B cell (primary cell): ENCODE measurements around the gene GALNT11. TPM values are rescaled to one million over a fixed set of nuclear protein-coding genes. Genes with fewer than 3 reads are reported as not detected.

Source experiments
- ATAC-seq: fragments of 200-7000 bp; cut with Tn5 transposase; one replicate; pipeline ENCODE4 v1.10.0; 2021; ENCODE audit warnings: low read depth, mild to moderate bottlenecking, moderate number of reproducible peaks, moderate library complexity
- CTCF ChIA-PET: fragments of 350-600 bp; sonication (Branson Sonifier 250); formaldehyde crosslinking; loops from one replicate; lab custom pipeline; 2021; ENCODE audit warnings: antibody characterized with exemption, inconsistent platforms; lab: Charles Lee
- POLR2A ChIA-PET: fragments of 350-600 bp; sonication (Branson Sonifier 250); formaldehyde crosslinking; loops from one replicate; lab custom pipeline; 2021; ENCODE audit warnings: antibody characterized with exemption; lab: Charles Lee
- DNase-seq: peaks from one replicate; pipeline ENCODE4 v3.0.0; 2013
- H2AFZ ChIP-seq: 2 replicates; pipeline ENCODE4 v1.6.1; 2012; ENCODE audit warnings: mild to moderate bottlenecking, low read depth, low read length; ENCODE audit not compliant: insufficient read depth, poor library complexity, severe bottlenecking
- H3K27ac ChIP-seq, 2 donors: 1 replicate in 1 of 2; 2 replicates in 1 of 2; pipeline ENCODE4 v1.5.1; 2012 to 2013; ENCODE audit warnings: low read length in 2 of 2, mild to moderate bottlenecking in 2 of 2, moderate library complexity in 1 of 2
- H3K27me3 ChIP-seq, 4 experiments: fragments of 200-600 bp in 1 of 4; sonication (generic) in 1 of 4; replicated peaks in 1 of 4; 1 replicate in 2 of 4; 2 replicates in 2 of 4; pipeline versions ENCODE4 v1.6.1 to v1.7.0; 2013 to 2016; ENCODE audit warnings: low read length in 3 of 4, mild to moderate bottlenecking in 2 of 4, mixed read lengths in 1 of 4, moderate library complexity in 1 of 4; ENCODE audit not compliant: insufficient read depth in 4 of 4, control insufficient read depth in 3 of 4; ENCODE audit errors: control extremely low read depth in 1 of 4
- H3K36me3 ChIP-seq, 2 experiments: replicated peaks in 1 of 2; 1 replicate in 1 of 2; 2 replicates in 1 of 2; pipeline versions ENCODE4 v1.6.1 to v1.7.1; 2013; ENCODE audit warnings: low read length in 1 of 2; ENCODE audit not compliant: insufficient read depth in 2 of 2, control insufficient read depth in 1 of 2; ENCODE audit errors: control extremely low read depth in 1 of 2, extremely low read depth in 1 of 2
- H3K4me1 ChIP-seq, 2 donors: fragments of 200-600 bp in 1 of 2; sonication (generic) in 1 of 2; 1 replicate in 1 of 2; 2 replicates in 1 of 2; pipeline versions ENCODE4 v1.5.1 to v1.6.1; 2013 to 2017; ENCODE audit warnings: low read length in 2 of 2; ENCODE audit not compliant: control insufficient read depth in 2 of 2, insufficient read depth in 2 of 2
- H3K4me2 ChIP-seq: replicated peaks from 2 replicates; pipeline ENCODE3; 2012; ENCODE audit warnings: mild to moderate bottlenecking, low read depth, low read length; ENCODE audit not compliant: poor library complexity, severe bottlenecking
- H3K4me3 ChIP-seq, 5 experiments: fragments of 200-600 bp in 1 of 5; sonication (generic) in 1 of 5; 1 replicate in 3 of 5; 2 replicates in 2 of 5; pipeline versions ENCODE4 v1.5.1 to v1.7.0; 2011 to 2016; ENCODE audit warnings: low read length in 4 of 5, mild to moderate bottlenecking in 4 of 5, low read depth in 2 of 5, control low read depth in 1 of 5, moderate library complexity in 1 of 5; ENCODE audit not compliant: insufficient read depth in 1 of 5; ENCODE audit errors: control extremely low read depth in 1 of 5, extremely low read depth in 1 of 5
- H3K79me2 ChIP-seq: fragments of 200-600 bp; sonication (generic); one replicate; pipeline ENCODE4 v1.6.0; 2016; ENCODE audit warnings: low read length; ENCODE audit not compliant: control insufficient read depth, insufficient read depth
- H3K9ac ChIP-seq: fragments of 200-600 bp; sonication (generic); 2 replicates; pipeline ENCODE4 v1.6.1; 2017; ENCODE audit warnings: mild to moderate bottlenecking, low read length, moderate library complexity
- H3K9me3 ChIP-seq, 3 donors: one replicate each; pipeline versions ENCODE4 v1.6.1 to v1.7.1; 2013; ENCODE audit warnings: low read length in 2 of 3; ENCODE audit not compliant: control insufficient read depth in 2 of 3, insufficient read depth in 1 of 3; ENCODE audit errors: control extremely low read depth in 1 of 3
- H4K20me1 ChIP-seq: 2 replicates; pipeline ENCODE4 v1.6.0; 2012; ENCODE audit warnings: mild to moderate bottlenecking, low read length; ENCODE audit not compliant: insufficient read depth, control insufficient read depth, poor library complexity, severe bottlenecking
- H3K27ac Mint-ChIP-seq: one replicate; pipeline ENCODE4 v1.8.0; 2021; ENCODE audit warnings: mixed read lengths
- H3K27me3 Mint-ChIP-seq: one replicate; pipeline ENCODE4 v1.8.0; 2021; ENCODE audit warnings: mixed read lengths
- H3K4me1 Mint-ChIP-seq: one replicate; pipeline ENCODE4 v1.8.0; 2021; ENCODE audit warnings: mixed read lengths
- H3K4me3 Mint-ChIP-seq: one replicate; pipeline ENCODE4 v1.8.0; 2021; ENCODE audit warnings: mixed read lengths
- H3K9me3 Mint-ChIP-seq: one replicate; pipeline ENCODE4 v1.8.0; 2022; ENCODE audit warnings: mixed read lengths; ENCODE audit not compliant: insufficient read depth
- CTCF ChIP-seq: fragments of 200-600 bp; IDR thresholded peaks from one replicate; pipeline ENCODE4 v1.8.0; 2022; ENCODE audit warnings: antibody characterized with exemption, mild to moderate bottlenecking
- EZH2 ChIP-seq: IDR thresholded peaks from 2 replicates; pipeline ENCODE4 v1.6.1; 2012; ENCODE audit warnings: borderline replicate concordance, low read depth, mild to moderate bottlenecking, moderate library complexity, low read length; ENCODE audit not compliant: insufficient read depth, poor library complexity, severe bottlenecking
- WGBS: methylation state at CpG from one replicate; pipeline ENCODE4 v1.1.5; 2013; ENCODE audit warnings: missing lambda C conversion rate; ENCODE audit not compliant: insufficient coverage; 5-methylcytosine and 5-hydroxymethylcytosine counted together
- intact Hi-C: fragments of 100-400 bp; cut with micrococcal nuclease; formaldehyde crosslinking; loops from one replicate; pipeline ENCODE4 v1.10.0; 2022
- polyA minus RNA-seq: library from RNA; depleted of rRNA, polyadenylated mRNA; stranded (reverse); fragments of >200 nt; gene quantifications from 2 replicates; pipeline ENCODE4 v1.2.3, GENCODE V29; 2012
- polyA plus RNA-seq: library from polyadenylated mRNA; depleted of rRNA; stranded (reverse); fragments of >200 nt; gene quantifications from 2 replicates; pipeline ENCODE4 v1.2.3, GENCODE V29; 2012
- total RNA-seq, 2 donors: library from RNA; stranded (reverse); fragments of 120-200 nt in 1 of 2; gene quantifications; 1 replicate in 1 of 2; 2 replicates in 1 of 2; pipeline versions ENCODE4 v1.2.3 to v1.2.4, GENCODE V29; 2013 to 2022

GALNT11 gene
- 14.5 and 15.2 TPM in 2 replicates for total RNA-seq
- 17.1 TPM for total RNA-seq (2013)
- 13.7 and 13.8 TPM in 2 replicates for polyA plus RNA-seq
- 11.6 and 11.7 TPM in 2 replicates for polyA minus RNA-seq

GRCh38 chr7:152025077-152025936, at the start of gene GALNT11:
Gene GALNT11 (plus strand): TSS chr7:152025674. CDS start chr7:152094228, 68,554 bp downstream.
- H3K27ac ChIP-seq = peak within 1 kb of the TSS; percentile 65 to 82

More at GRCh38 chr7:152025077-152025936, at the start of gene GALNT11:
- intact Hi-C loops = loop anchor here (1.0 to 5.0 kb wide), 7 partner anchors 89 to 673 kb away; partner anchors contain the start of genes PRKAG2 and XRCC2
- peak within 1 kb of the TSS; percentile 81 for H3K9ac ChIP-seq
- H3K27ac Mint-ChIP-seq = peak within 1 kb of the TSS; percentile 80
- peak within 1 kb of the TSS; percentile 49 to 82 (median 72) for H3K4me3 ChIP-seq
- H3K4me1 Mint-ChIP-seq = peaks cover 16% of the 10 kb centered on the region
- peaks cover 0 to 3% (median 0%) of the 10 kb centered on the region in 4 experiments for H3K27me3 ChIP-seq
- no peaks in the 10 kb centered on the region for H4K20me1 ChIP-seq
- no peaks in the 10 kb centered on the region for H3K79me2 ChIP-seq
- ChIA-PET POLR2A (no interaction called here), CTCF (interaction anchor here (1.5 kb wide), 1 partner anchor 149 kb away, joined by 3 read pairs; the partner anchor contains the start of gene PRKAG2)
- H3K27me3 Mint-ChIP-seq = no peaks in the 10 kb centered on the region
- H3K4me1 ChIP-seq = peaks cover 6 to 14% of the 10 kb centered on the region in 2 donors
- 5% methylated on average over 84 of the region's 84 CpGs for WGBS
- H3K36me3 ChIP-seq = peaks cover 0 to 1% of the 10 kb centered on the region in 2 experiments
- DNase-seq = peak; percentile 94
- H2AFZ ChIP-seq = peak within 1 kb of the TSS; percentile 88
- H3K4me2 ChIP-seq = peak within 1 kb of the TSS; percentile 82
- H3K9me3 ChIP-seq = peaks cover 0 to 3% (median 0%) of the 10 kb centered on the region in 3 donors
- H3K4me3 Mint-ChIP-seq = peak within 1 kb of the TSS; percentile 89
- peak; percentile 92 for ATAC-seq
- H3K9me3 Mint-ChIP-seq = no peaks in the 10 kb centered on the region
- no peak for TF ChIP-seq EZH2
- peak; percentile 41 for TF ChIP-seq CTCF
